HepG2 (cell line): ENCODE results near the gene XPC. TPM values are rescaled to one million over a fixed set of nuclear protein-coding genes. Genes with fewer than 3 reads are reported as not detected.

Experiments used
- MAFG ChIP-seq: sonication (generic); formaldehyde crosslinking; IDR thresholded peaks from 2 replicates; pipeline ENCODE4 v1.5.1; 2020; ENCODE audit warnings: mild to moderate bottlenecking, missing genetic modification reagents
- SATB2 ChIP-seq: sonication (generic); formaldehyde crosslinking; IDR thresholded peaks from 2 replicates; pipeline ENCODE4 v1.5.0; 2020; ENCODE audit warnings: missing genetic modification reagents
- SMAD3 ChIP-seq: sonication (generic); formaldehyde crosslinking; IDR thresholded peaks from 2 replicates; pipeline ENCODE4 v1.4.0; 2020; ENCODE audit warnings: missing genetic modification reagents
- SRSF9 ChIP-seq: fragments of 200-400 bp; formaldehyde crosslinking; IDR thresholded peaks from 2 replicates; pipeline ENCODE4 v1.6.1; 2018; ENCODE audit warnings: borderline replicate concordance, mild to moderate bottlenecking, low read depth, low read length; ENCODE audit not compliant: insufficient read depth, poor library complexity, severe bottlenecking
- SSRP1 ChIP-seq: IDR thresholded peaks from 2 replicates; pipeline ENCODE4 v1.6.1; 2016; ENCODE audit warnings: control low read depth
- TEF ChIP-seq: sonication (generic); formaldehyde crosslinking; IDR thresholded peaks from 2 replicates; pipeline ENCODE4 v1.5.0; 2020; ENCODE audit warnings: missing genetic modification reagents
- ZHX2 ChIP-seq, 2 experiments: sonication (generic) in 1 of 2; formaldehyde crosslinking in 1 of 2; IDR thresholded peaks; 2 replicates each; pipeline versions ENCODE4 v1.6.1 to v1.9.0; 2014 to 2022; ENCODE audit warnings: antibody characterized with exemption in 1 of 2, borderline replicate concordance in 1 of 2, inconsistent platforms in 1 of 2, low read depth in 1 of 2, missing genetic modification reagents in 1 of 2
- ZNF264 ChIP-seq: sonication (generic); formaldehyde crosslinking; IDR thresholded peaks from 2 replicates; pipeline ENCODE4 v1.4.0; 2020; ENCODE audit warnings: missing genetic modification reagents
- ZNF775 ChIP-seq: sonication (generic); formaldehyde crosslinking; IDR thresholded peaks from 2 replicates; pipeline ENCODE4 v1.4.0; 2020; ENCODE audit warnings: missing genetic modification reagents, mild to moderate bottlenecking, moderate library complexity, borderline replicate concordance
- ZNF879 ChIP-seq: sonication (generic); formaldehyde crosslinking; IDR thresholded peaks from 2 replicates; pipeline ENCODE4 v1.8.1; 2023; ENCODE audit warnings: missing genetic modification reagents
- polyA plus RNA-seq, 8 experiments: library from polyadenylated mRNA; depleted of rRNA in 3 of 8; stranded (reverse) in 7 of 8; unstranded in 1 of 8; fragments of >200 nt; fragmentation: Illumina TruSeq in 4 of 8; extraction: Trizol in 4 of 8; gene quantifications; 2 replicates each; pipeline versions ENCODE4 v1.2.1 to v1.2.3, GENCODE V29; 2011 to 2016; ENCODE audit warnings: low read depth in 4 of 8, missing spikeins in 1 of 8, mixed read lengths in 1 of 8; ENCODE audit not compliant: insufficient read depth in 1 of 8
- total RNA-seq, 5 experiments: library from RNA; depleted of rRNA; stranded (reverse); fragments of >200 nt; fragmentation: Illumina TruSeq; extraction: Trizol; gene quantifications; 2 replicates each; pipeline ENCODE4 v1.2.3, GENCODE V29; 2016; ENCODE audit warnings: low read depth in 1 of 5
- TF ChIP-seq, protein P1 (sequence below): sonication (generic); formaldehyde crosslinking; IDR thresholded peaks from 2 replicates; pipeline ENCODE4 v1.9.0; 2021; ENCODE audit warnings: missing genetic modification reagents, borderline replicate concordance
- TF ChIP-seq, protein P2 (sequence below): IDR thresholded peaks from 2 replicates; pipeline ENCODE4 v1.6.1; 2016; ENCODE audit warnings: control low read depth
- TF ChIP-seq, protein P3 (sequence below): IDR thresholded peaks from 2 replicates; pipeline ENCODE4 v1.6.1; 2016

XPC gene
- total and polyA plus RNA-seq, 2 of the 13 experiments (the other 11 are each of a cell fraction or from before 2014, with no cell fraction given), result 9.4 to 24.1 TPM

GRCh38 chr3:14178247-14179113, at the start of gene XPC, which contains the start of gene LSM3 (continued):
- TF ChIP-seq ZHX2 (IDR thresholded peaks at IDR 0.05; ENCODE audit: low read depth) (0 out of 2 replicates have a peak, but pooled peaks have one; percentile 72), ZHX2 (CRISPR knock-in tag; IDR thresholded peaks at IDR 0.05; ENCODE audit: borderline replicate concordance) (peak; percentile 69; the same call in 1 of the 2 replicates), SATB2 (CRISPR knock-in tag) (no peak), MAFG (CRISPR knock-in tag) (no peak), ZNF264 (CRISPR knock-in tag) (peak; percentile 97), ZNF775 (CRISPR knock-in tag) (peak; percentile 68; the same call in 1 of the 2 replicates), SRSF9 (no peak), SSRP1 (CRISPR knock-in tag) (no peak), SMAD3 (no peak), TEF (0 out of 2 replicates have a peak, but pooled peaks have one; percentile 17), ZNF879 (CRISPR knock-in tag) (no peak)
- TF ChIP-seq, protein P1, sequence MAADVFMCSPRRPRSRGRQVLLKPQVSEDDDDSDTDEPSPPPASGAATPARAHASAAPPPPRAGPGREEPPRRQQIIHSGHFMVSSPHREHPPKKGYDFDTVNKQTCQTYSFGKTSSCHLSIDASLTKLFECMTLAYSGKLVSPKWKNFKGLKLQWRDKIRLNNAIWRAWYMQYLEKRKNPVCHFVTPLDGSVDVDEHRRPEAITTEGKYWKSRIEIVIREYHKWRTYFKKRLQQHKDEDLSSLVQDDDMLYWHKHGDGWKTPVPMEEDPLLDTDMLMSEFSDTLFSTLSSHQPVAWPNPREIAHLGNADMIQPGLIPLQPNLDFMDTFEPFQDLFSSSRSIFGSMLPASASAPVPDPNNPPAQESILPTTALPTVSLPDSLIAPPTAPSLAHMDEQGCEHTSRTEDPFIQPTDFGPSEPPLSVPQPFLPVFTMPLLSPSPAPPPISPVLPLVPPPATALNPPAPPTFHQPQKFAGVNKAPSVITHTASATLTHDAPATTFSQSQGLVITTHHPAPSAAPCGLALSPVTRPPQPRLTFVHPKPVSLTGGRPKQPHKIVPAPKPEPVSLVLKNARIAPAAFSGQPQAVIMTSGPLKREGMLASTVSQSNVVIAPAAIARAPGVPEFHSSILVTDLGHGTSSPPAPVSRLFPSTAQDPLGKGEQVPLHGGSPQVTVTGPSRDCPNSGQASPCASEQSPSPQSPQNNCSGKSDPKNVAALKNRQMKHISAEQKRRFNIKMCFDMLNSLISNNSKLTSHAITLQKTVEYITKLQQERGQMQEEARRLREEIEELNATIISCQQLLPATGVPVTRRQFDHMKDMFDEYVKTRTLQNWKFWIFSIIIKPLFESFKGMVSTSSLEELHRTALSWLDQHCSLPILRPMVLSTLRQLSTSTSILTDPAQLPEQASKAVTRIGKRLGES, result no peak
- TF ChIP-seq, protein P2, sequence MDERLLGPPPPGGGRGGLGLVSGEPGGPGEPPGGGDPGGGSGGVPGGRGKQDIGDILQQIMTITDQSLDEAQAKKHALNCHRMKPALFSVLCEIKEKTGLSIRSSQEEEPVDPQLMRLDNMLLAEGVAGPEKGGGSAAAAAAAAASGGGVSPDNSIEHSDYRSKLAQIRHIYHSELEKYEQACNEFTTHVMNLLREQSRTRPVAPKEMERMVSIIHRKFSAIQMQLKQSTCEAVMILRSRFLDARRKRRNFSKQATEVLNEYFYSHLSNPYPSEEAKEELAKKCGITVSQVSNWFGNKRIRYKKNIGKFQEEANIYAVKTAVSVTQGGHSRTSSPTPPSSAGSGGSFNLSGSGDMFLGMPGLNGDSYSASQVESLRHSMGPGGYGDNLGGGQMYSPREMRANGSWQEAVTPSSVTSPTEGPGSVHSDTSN (CRISPR knock-in tag), result no peak
- TF ChIP-seq, protein P3, sequence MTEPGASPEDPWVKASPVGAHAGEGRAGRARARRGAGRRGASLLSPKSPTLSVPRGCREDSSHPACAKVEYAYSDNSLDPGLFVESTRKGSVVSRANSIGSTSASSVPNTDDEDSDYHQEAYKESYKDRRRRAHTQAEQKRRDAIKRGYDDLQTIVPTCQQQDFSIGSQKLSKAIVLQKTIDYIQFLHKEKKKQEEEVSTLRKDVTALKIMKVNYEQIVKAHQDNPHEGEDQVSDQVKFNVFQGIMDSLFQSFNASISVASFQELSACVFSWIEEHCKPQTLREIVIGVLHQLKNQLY, result 0 out of 2 replicates have a peak, but pooled peaks have one; percentile 27
